GM12878 (cell line): ENCODE data around the gene FBXL16. TPM values are rescaled to one million over a fixed set of nuclear protein-coding genes. Genes with fewer than 3 reads are reported as not detected.

Source experiments
- ATAC-seq: fragments of 200-7000 bp; cut with Tn5 transposase; 3 replicates; pipeline ENCODE4 v1.9.1; 2020; ENCODE audit warnings: mild to moderate bottlenecking, moderate library complexity
- BruUV-seq: library from RNA; stranded (reverse); fragments of 400-500 nt; replicated peaks from 2 replicates; lab custom pipeline; 2021; lab: Mats Ljungman, UMichigan
- CTCF ChIA-PET: fragments of 300-600 bp; sonication (Branson Sonifier 250); formaldehyde crosslinking; extraction: SDS; loops from one replicate; lab custom pipeline; 2021; ENCODE audit warnings: inconsistent platforms; lab: Yijun Ruan, JAX
- POLR2A ChIA-PET: fragments of 350-600 bp; formaldehyde crosslinking; extraction: SDS; loops from one replicate; lab custom pipeline; 2021; ENCODE audit warnings: inconsistent platforms; lab: Charles Lee
- RAD21 ChIA-PET: fragments of 300-600 bp; sonication (Branson Sonifier 250); formaldehyde crosslinking; loops from one replicate; lab custom pipeline; 2023; ENCODE audit warnings: antibody characterized with exemption; ENCODE audit not compliant: unreplicated experiment; lab: Charles Lee
- SMC1A ChIA-PET: fragments of 300-600 bp; sonication (Branson Sonifier 250); formaldehyde crosslinking; loops from one replicate; lab custom pipeline; 2023; ENCODE audit not compliant: unreplicated experiment, uncharacterized antibody; lab: Charles Lee
- DNase-seq: peaks from one replicate; pipeline ENCODE4 v3.0.0-alpha.2; 2011; ENCODE audit warnings: low read depth, low spot score
- FAIRE-seq: peaks from 3 replicates; lab custom pipeline; 2011; peaks lifted over from hg19 to GRCh38; lab: Jason Lieb, UNC
- H2AFZ ChIP-seq: 2 replicates; pipeline ENCODE4 v1.6.0; 2011; ENCODE audit warnings: low read depth, low read length, control low read depth; ENCODE audit not compliant: control insufficient read depth
- H3K27ac ChIP-seq: 2 replicates; pipeline ENCODE4 v1.5.1; 2011; ENCODE audit warnings: control low read depth; ENCODE audit not compliant: control insufficient read depth, insufficient read depth
- H3K27me3 ChIP-seq, 2 experiments: replicated peaks in 1 of 2; 2 replicates each; pipeline versions ENCODE4 v1.6.0 to v1.6.1; 2011; ENCODE audit warnings: low read length in 1 of 2; ENCODE audit not compliant: control insufficient read depth in 2 of 2, insufficient read depth in 2 of 2
- H3K36me3 ChIP-seq, 2 experiments: 2 replicates each; pipeline ENCODE4 v1.5.1; 2011; ENCODE audit warnings: low read length in 1 of 2; ENCODE audit not compliant: control insufficient read depth in 2 of 2, insufficient read depth in 2 of 2
- H3K4me1 ChIP-seq: 2 replicates; pipeline ENCODE4 v1.6.1; 2011; ENCODE audit warnings: mild to moderate bottlenecking, low read length, moderate library complexity, mixed read lengths; ENCODE audit not compliant: control insufficient read depth, insufficient read depth
- H3K4me2 ChIP-seq: 2 replicates; pipeline ENCODE4 v1.6.0; 2011; ENCODE audit warnings: control low read depth; ENCODE audit not compliant: control insufficient read depth, insufficient read depth
- H3K4me3 ChIP-seq: fragments of 200-600 bp; sonication (generic); 2 replicates; pipeline ENCODE4 v1.5.1; 2016
- H3K79me2 ChIP-seq: 2 replicates; pipeline ENCODE4 v1.6.0; 2011; ENCODE audit warnings: low read length; ENCODE audit not compliant: control insufficient read depth, insufficient read depth
- H3K9ac ChIP-seq: 2 replicates; pipeline ENCODE4 v1.8.0; 2011; ENCODE audit warnings: low read length, control low read depth, mixed read lengths; ENCODE audit not compliant: control insufficient read depth, insufficient read depth
- H3K9me3 ChIP-seq: replicated peaks from 3 replicates; pipeline ENCODE4 v1.5.1; 2011; ENCODE audit warnings: mild to moderate bottlenecking, low read length; ENCODE audit not compliant: control insufficient read depth, insufficient read depth
- H4K20me1 ChIP-seq: 2 replicates; pipeline ENCODE4 v1.6.0; 2011; ENCODE audit not compliant: control insufficient read depth, insufficient read depth
- BHLHE40 ChIP-seq, 2 experiments: fragments of 450-650 bp in 1 of 2; IDR thresholded peaks; 2 replicates each; pipeline ENCODE4 v1.6.1; 2011 to 2017; ENCODE audit warnings: low read depth in 2 of 2, borderline replicate concordance in 1 of 2, improper control_type of control experiment in 1 of 2, low read length in 1 of 2, mild to moderate bottlenecking in 1 of 2
- CHD1 ChIP-seq: IDR thresholded peaks from 2 replicates; pipeline ENCODE4 v1.6.1; 2012; ENCODE audit warnings: low read depth, low read length, improper control_type of control experiment
- CTCF ChIP-seq, 3 experiments: IDR thresholded peaks in 2 of 3; conservative IDR thresholded peaks in 1 of 3; 2 replicates each; pipeline ENCODE4 v1.5.1; 2011; ENCODE audit warnings: low read depth in 3 of 3, low read length in 3 of 3, mild to moderate bottlenecking in 3 of 3, control low read depth in 2 of 3, moderate library complexity in 2 of 3, inconsistent platforms in 1 of 3, mixed read lengths in 1 of 3; ENCODE audit not compliant: control insufficient read depth in 2 of 3, insufficient read depth in 1 of 3; ENCODE audit errors: extremely low read depth in 1 of 3
- E2F4 ChIP-seq: IDR thresholded peaks from 2 replicates; pipeline ENCODE4 v1.6.1; 2012; ENCODE audit warnings: low read depth, low read length, improper control_type of control experiment
- EED ChIP-seq: sonication (generic); IDR thresholded peaks from 2 replicates; pipeline ENCODE4 v1.6.1; 2016; ENCODE audit warnings: antibody characterized with exemption, low read depth
- EGR1 ChIP-seq, 2 experiments: IDR thresholded peaks; 1 replicate in 1 of 2; 2 replicates in 1 of 2; pipeline ENCODE4 v1.6.1; 2011 to 2012; ENCODE audit warnings: low read depth in 2 of 2, low read length in 2 of 2, borderline replicate concordance in 1 of 2, mild to moderate bottlenecking in 1 of 2, moderate library complexity in 1 of 2
- GATAD2B ChIP-seq: fragments of 450-650 bp; conservative IDR thresholded peaks from 2 replicates; pipeline ENCODE4 v1.6.1; 2017; ENCODE audit warnings: low read depth, mild to moderate bottlenecking, moderate library complexity
- MTA2 ChIP-seq: fragments of 450-650 bp; IDR thresholded peaks from 2 replicates; pipeline ENCODE4 v1.6.1; 2016; ENCODE audit warnings: low read depth, mild to moderate bottlenecking, moderate library complexity
- NFIC ChIP-seq: IDR thresholded peaks from 2 replicates; pipeline ENCODE4 v1.6.1; 2012; ENCODE audit warnings: low read depth, mild to moderate bottlenecking, inconsistent platforms, low read length, moderate library complexity
- NR2F1 ChIP-seq: fragments of 450-650 bp; conservative IDR thresholded peaks from 2 replicates; pipeline ENCODE4 v1.6.1; 2017; ENCODE audit warnings: mild to moderate bottlenecking
- POLR2AphosphoS2 ChIP-seq: IDR thresholded peaks from 2 replicates; pipeline ENCODE4 v1.6.1; 2011; ENCODE audit warnings: low read depth, mild to moderate bottlenecking, low read length, improper control_type of control experiment, moderate library complexity
- PRDM15 ChIP-seq: fragments of 450-650 bp; formaldehyde crosslinking; IDR thresholded peaks from 2 replicates; pipeline ENCODE4 v1.4.0; 2020; ENCODE audit warnings: mild to moderate bottlenecking, moderate library complexity
- SREBF2 ChIP-seq: IDR thresholded peaks from 2 replicates; pipeline ENCODE4 v1.6.1; 2012; ENCODE audit warnings: mild to moderate bottlenecking, low read length
- STAT3 ChIP-seq: IDR thresholded peaks from 2 replicates; pipeline ENCODE4 v1.6.1; 2011; ENCODE audit warnings: low read depth, low read length, improper control_type of control experiment
- TARDBP ChIP-seq: IDR thresholded peaks from 2 replicates; pipeline ENCODE4 v1.6.1; 2016; ENCODE audit warnings: borderline replicate concordance
- YY1 ChIP-seq: IDR thresholded peaks from 2 replicates; pipeline ENCODE4 v1.6.1; 2011; ENCODE audit warnings: low read depth, mild to moderate bottlenecking, low read length
- WGBS: methylation state at CpG from one replicate; pipeline ENCODE4 v1.1.6; 2016; ENCODE audit warnings: low lambda C conversion rate; ENCODE audit not compliant: insufficient replicate concordance, insufficient coverage; ENCODE audit errors: missing lambda C conversion rate; 5-methylcytosine and 5-hydroxymethylcytosine counted together
- in situ Hi-C: fragments of 300-500 bp; cut with MboI; formaldehyde crosslinking; loops from 9 replicates; pipeline ENCODE4 v1.14.3; 2018; ENCODE audit warnings: mixed read lengths
- intact Hi-C: fragments of 100-400 bp; cut with micrococcal nuclease; formaldehyde crosslinking; loops from one replicate; pipeline ENCODE4 v1.14.2; 2022; ENCODE audit not compliant: unreplicated experiment
- polyA plus RNA-seq, 11 experiments: library from polyadenylated mRNA; depleted of rRNA in 4 of 11; unstranded in 6 of 11; stranded (reverse) in 5 of 11; fragments of >200 nt; fragmentation: Nextera tagmentation in 4 of 11; fragmentation: Illumina TruSeq in 1 of 11; extraction: Ambion mirVana in 4 of 11; extraction: Trizol in 1 of 11; gene quantifications; 1 replicate in 1 of 11; 2 replicates in 10 of 11; pipeline versions ENCODE4 v1.2.1 to v1.2.3, GENCODE V29; 2011 to 2016; ENCODE audit warnings: inconsistent platforms in 2 of 11, missing spikeins in 2 of 11, low read depth in 1 of 11
- total RNA-seq, 4 experiments: library from RNA; depleted of rRNA in 3 of 4; stranded (reverse); fragments of >200 nt in 3 of 4; fragmentation: Illumina TruSeq in 1 of 4; extraction: Trizol in 1 of 4; gene quantifications; 2 replicates each; pipeline versions ENCODE4 v1.2.1 to v1.2.3, GENCODE V29; 2013 to 2021

FBXL16 gene
- total and polyA plus RNA-seq, 10 of the 15 experiments (the other 5 are each of a cell fraction or from before 2014, with no cell fraction given), result 0.13 to 1.4 (median 0.24) TPM

GRCh38 chr16:719815-720446, 14.3 kb upstream of the FBXL16 start:
- TF ChIP-seq SREBF2 (no peak), GATAD2B (0 out of 2 replicates have a peak, but pooled peaks have one; percentile 52), PRDM15 (no peak), BHLHE40 (IDR thresholded peaks at IDR 0.05; ENCODE audit: borderline replicate concordance in 1 of 2, low read depth in 2 of 2, low read length in 1 of 2) (peak in 1 of 2 experiments; percentile 29; a peak in 1 of 4 replicates), TARDBP (no peak), CHD1 (no peak), STAT3 (no peak), E2F4 (no peak), NFIC (no peak), NR2F1 (no peak), POLR2AphosphoS2 (0 out of 2 replicates have a peak, but pooled peaks have one; percentile 29), YY1 (0 out of 2 replicates have a peak, but pooled peaks have one; percentile 11), CTCF (IDR thresholded peaks at IDR 0.05 in 2 of 3, conservative IDR thresholded peaks at IDR 0.05 in 1 of 3; ENCODE audit: control insufficient read depth in 2 of 3, extremely low read depth in 1 of 3, insufficient read depth in 1 of 3, low read depth in 3 of 3, low read length in 3 of 3) (peak in 2 of 3 experiments; percentile 31 to 38; a peak in 3 of 6 replicates), EGR1 (IDR thresholded peaks at IDR 0.05; ENCODE audit: borderline replicate concordance in 1 of 2, low read depth in 2 of 2, low read length in 2 of 2) (peak in 1 of 2 experiments; percentile 30; a peak in 1 of 3 replicates), EED (no peak), MTA2 (no peak)
- H3K9ac ChIP-seq, result peak overlapping the region; percentile 91
- peak overlapping the region; percentile 6 for H2AFZ ChIP-seq
- H3K79me2 ChIP-seq, result no peaks in the 10 kb centered on the region; the same call in 1 of the 2 replicates
- SMC1A ChIA-PET, result interaction anchor here (0.8 to 1.3 kb wide), 3 partner anchors 8 to 68 kb away, joined by 3 to 4 read pairs (median 3); partner anchors contain the start of genes CHTF18 and RPUSD1
- H3K27ac ChIP-seq, result peak overlapping the region; percentile 87
- ATAC-seq (peak; percentile 4), DNase-seq (no peak), FAIRE-seq (peak; percentile 66)
- RAD21 ChIA-PET, result interaction anchor here (0.8 to 2.4 kb wide), 5 partner anchors 8 to 68 kb away, joined by 3 to 10 read pairs (median 3); partner anchors contain the start of genes CHTF18 and RPUSD1
- H3K4me2 ChIP-seq, result peak overlapping the region; percentile 69
- H3K4me3 ChIP-seq, result peak overlapping the region; percentile 86
- peaks cover 13% of the 10 kb centered on the region for H3K4me1 ChIP-seq
- CTCF ChIA-PET, result interaction anchor here (0.7 to 2.5 kb wide), 11 partner anchors 8 to 69 kb away, joined by 3 to 16 read pairs (median 5); partner anchors contain the start of genes CHTF18, CIAO3, RPUSD1 and WDR24
- BruUV-seq, result TSS peak; percentile 79
- POLR2A ChIA-PET, result interaction anchor here (0.5 to 2.5 kb wide), 7 partner anchors 8 to 372 kb away, joined by 3 to 29 read pairs (median 10); partner anchors contain the start of genes CHTF18, CIAO3 and RPUSD1
- H3K27me3 ChIP-seq, result no peaks in the 10 kb centered on the region
- H4K20me1 ChIP-seq, result 0 out of 2 replicates have a peak, but pooled peaks cover 2% of the 10 kb centered on the region
- H3K9me3 ChIP-seq, result no peaks in the 10 kb centered on the region
- intact Hi-C loops, result loop anchor here (2.0 kb wide), 2 partner anchors 21 to 35 kb away; partner anchors contain the start of genes CIAO3 and JMJD8
- no peaks in the 10 kb centered on the region for H3K36me3 ChIP-seq
- in situ Hi-C loops, result no loop called here
- 14% methylated on average over 16 of the region's 16 CpGs for WGBS
